GM23248 (cell line): ENCODE data around the gene KMT2A. TPM values are rescaled to one million over a fixed set of nuclear protein-coding genes. Genes with fewer than 3 reads are reported as not detected.

Experiments
- DNase-seq: peaks from one replicate; pipeline ENCODE4 v3.0.0-alpha.2; 2015
- H2AFZ ChIP-seq: fragments of 200-600 bp; sonication (generic); 2 replicates; pipeline ENCODE4 v1.6.1; 2016; ENCODE audit warnings: antibody characterized with exemption
- H3F3A ChIP-seq: fragments of 200-600 bp; sonication (generic); 2 replicates; pipeline ENCODE4 v1.6.1; 2016; ENCODE audit warnings: mild to moderate bottlenecking, antibody characterized with exemption, mixed run types; ENCODE audit not compliant: insufficient read depth
- H3K27ac ChIP-seq: fragments of 200-600 bp; sonication (generic); 2 replicates; pipeline ENCODE4 v1.5.1; 2016; ENCODE audit warnings: mild to moderate bottlenecking
- H3K27me3 ChIP-seq: fragments of 200-600 bp; sonication (generic); replicated peaks from 2 replicates; pipeline ENCODE4 v1.6.1; 2016; ENCODE audit warnings: mild to moderate bottlenecking; ENCODE audit not compliant: insufficient read depth
- H3K36me3 ChIP-seq: fragments of 200-600 bp; sonication (generic); 2 replicates; pipeline ENCODE4 v1.6.1; 2016; ENCODE audit warnings: low read depth, mild to moderate bottlenecking
- H3K4me1 ChIP-seq: fragments of 200-600 bp; sonication (generic); 2 replicates; pipeline ENCODE4 v1.6.1; 2016; ENCODE audit warnings: mild to moderate bottlenecking; ENCODE audit not compliant: insufficient read depth
- H3K4me2 ChIP-seq: fragments of 200-600 bp; sonication (generic); one replicate; pipeline ENCODE4 v1.6.1; 2016; ENCODE audit warnings: mild to moderate bottlenecking; ENCODE audit not compliant: unreplicated experiment
- H3K4me3 ChIP-seq: fragments of 200-600 bp; sonication (generic); 2 replicates; pipeline ENCODE4 v1.5.1; 2016; ENCODE audit warnings: mild to moderate bottlenecking
- H3K79me2 ChIP-seq: fragments of 200-600 bp; sonication (generic); 2 replicates; pipeline ENCODE4 v1.6.1; 2016; ENCODE audit warnings: mild to moderate bottlenecking; ENCODE audit not compliant: insufficient read depth
- H3K9ac ChIP-seq: fragments of 200-600 bp; sonication (generic); 2 replicates; pipeline ENCODE4 v1.6.1; 2016; ENCODE audit warnings: mild to moderate bottlenecking
- H3K9me2 ChIP-seq: fragments of 200-600 bp; sonication (generic); 2 replicates; pipeline ENCODE4 v1.6.1; 2016; ENCODE audit warnings: mixed run types, mild to moderate bottlenecking, moderate library complexity; ENCODE audit not compliant: insufficient read depth
- H3K9me3 ChIP-seq: fragments of 200-600 bp; sonication (generic); one replicate; pipeline ENCODE4 v1.6.1; 2017; ENCODE audit warnings: low read depth
- H4K20me1 ChIP-seq: fragments of 200-600 bp; sonication (generic); 2 replicates; pipeline ENCODE4 v1.6.0; 2016; ENCODE audit not compliant: insufficient read depth
- EZH2 ChIP-seq: fragments of 200-600 bp; sonication (generic); IDR thresholded peaks from 2 replicates; pipeline ENCODE4 v1.6.1; 2018; ENCODE audit warnings: antibody characterized with exemption, mild to moderate bottlenecking; ENCODE audit not compliant: insufficient read depth, poor library complexity, severe bottlenecking
- EZH2phosphoT487 ChIP-seq: fragments of 200-600 bp; sonication (generic); IDR thresholded peaks from 2 replicates; pipeline ENCODE4 v1.6.1; 2018; ENCODE audit warnings: antibody characterized with exemption, moderate library complexity, mild to moderate bottlenecking, low read depth; ENCODE audit not compliant: insufficient read depth
- WGBS, 2 experiments: methylation state at CpG; one replicate each; pipeline ENCODE4 v1.1.6; 2015 to 2017; ENCODE audit warnings: low lambda C conversion rate in 2 of 2, low coverage in 1 of 2; ENCODE audit errors: missing lambda C conversion rate in 2 of 2; 5-methylcytosine and 5-hydroxymethylcytosine counted together
- in situ Hi-C: fragments of 300-500 bp; cut with MboI; formaldehyde crosslinking; loops from 2 replicates; pipeline ENCODE4 v1.15.0; 2020
- polyA plus RNA-seq: library from polyadenylated mRNA; unstranded; fragments of >200 nt; fragmentation: Nextera tagmentation; extraction: Ambion mirVana; gene quantifications from 2 replicates; pipeline ENCODE4 v1.2.1, GENCODE V29; 2016
- total RNA-seq: library from RNA; depleted of rRNA; stranded (reverse); fragments of >200 nt; shearing (Covaris generic); gene quantifications from 2 replicates; pipeline ENCODE4 v1.2.3, GENCODE V29; 2014

The KMT2A gene
- total and polyA plus RNA-seq, 2 experiments from 2014 or later: 7.6 to 19.1 TPM

- Histone ChIP-seq H2AFZ (no peak overlapping the region), H3K79me2 (no peaks in the 10 kb centered on the region), H3K4me2 (no peak overlapping the region), H3K4me3 (no peak overlapping the region), H3K9ac (no peak overlapping the region), H3K9me3 (no peaks in the 10 kb centered on the region), H3K4me1 (no peaks in the 10 kb centered on the region), H3F3A (peaks cover 13% of the 10 kb centered on the region; the same call in 1 of the 2 replicates), H3K36me3 (peaks cover 39% of the 10 kb centered on the region), H3K27ac (no peak overlapping the region), H3K27me3 (no peaks in the 10 kb centered on the region), H4K20me1 (no peaks in the 10 kb centered on the region), H3K9me2 (no peaks in the 10 kb centered on the region)
- peak; percentile 58 for DNase-seq
- in situ Hi-C loops: no loop called here
- 43 to 45% methylated on average over 6 of the region's 6 CpGs for WGBS, 2 experiments
- no peak for TF ChIP-seq EZH2
Observed at GRCh38 chr11:118522571-118523072, 86.3 kb downstream of the KMT2A start.

GRCh38 chr11:118524356-118524755 lies 88.1 kb downstream of the KMT2A start:
- H4K20me1 ChIP-seq: no peaks in the 10 kb centered on the region
- no peak overlapping the region for H3K4me2 ChIP-seq
- no peak overlapping the region for H2AFZ ChIP-seq
- TF ChIP-seq EZH2phosphoT487: no peak
- no peak for TF ChIP-seq EZH2
- no peak overlapping the region for H3K9ac ChIP-seq
- no peak overlapping the region for H3K27ac ChIP-seq
- peaks cover 29% of the 10 kb centered on the region for H3K36me3 ChIP-seq
- H3K9me2 ChIP-seq: no peaks in the 10 kb centered on the region
- H3K79me2 ChIP-seq: no peaks in the 10 kb centered on the region
- no peaks in the 10 kb centered on the region for H3K27me3 ChIP-seq
- peaks cover 13% of the 10 kb centered on the region; the same call in 1 of the 2 replicates for H3F3A ChIP-seq
- no peaks in the 10 kb centered on the region for H3K9me3 ChIP-seq
- DNase-seq: no peak
- in situ Hi-C loops: no loop called here
- H3K4me1 ChIP-seq: no peaks in the 10 kb centered on the region
- H3K4me3 ChIP-seq: no peak overlapping the region

- Histone ChIP-seq H3K79me2 (no peaks in the 10 kb centered on the region), H3K4me1 (no peaks in the 10 kb centered on the region)
- 90 to 92% methylated on average over 6 of the region's 6 CpGs for WGBS, 2 experiments
Observed at GRCh38 chr11:118524757-118525470, 88.6 kb downstream of the KMT2A start.

GRCh38 chr11:118526688-118527087 lies 90.4 kb downstream of the KMT2A start:
- Histone ChIP-seq H2AFZ (no peak overlapping the region), H3K4me2 (no peak overlapping the region), H3K9ac (no peak overlapping the region), H4K20me1 (no peaks in the 10 kb centered on the region), H3K4me1 (no peaks in the 10 kb centered on the region), H3K79me2 (no peaks in the 10 kb centered on the region), H3K27me3 (no peaks in the 10 kb centered on the region), H3K9me3 (no peaks in the 10 kb centered on the region), H3K4me3 (no peak overlapping the region), H3K36me3 (peaks cover 9% of the 10 kb centered on the region; the same call in 1 of the 2 replicates), H3K27ac (no peak overlapping the region), H3K9me2 (no peaks in the 10 kb centered on the region), H3F3A (0 out of 2 replicates have a peak, but pooled peaks cover 4% of the 10 kb centered on the region)
- 99 to 100% methylated on average over 2 of the region's 2 CpGs for WGBS, 2 experiments
- no peak for DNase-seq
- in situ Hi-C loops: no loop called here
- no peak for TF ChIP-seq EZH2
- TF ChIP-seq EZH2phosphoT487: no peak

More at GRCh38 chr11:118524757-118525470, 88.6 kb downstream of the KMT2A start:
- Histone ChIP-seq H3K9ac (no peak overlapping the region), H3K4me2 (no peak overlapping the region), H4K20me1 (no peaks in the 10 kb centered on the region), H3K4me3 (no peak overlapping the region), H3K9me3 (no peaks in the 10 kb centered on the region), H2AFZ (no peak overlapping the region), H3K27me3 (no peaks in the 10 kb centered on the region), H3F3A (peaks cover 13% of the 10 kb centered on the region; the same call in 1 of the 2 replicates), H3K36me3 (peaks cover 24% of the 10 kb centered on the region), H3K27ac (no peak overlapping the region), H3K9me2 (no peaks in the 10 kb centered on the region)
- TF ChIP-seq EZH2phosphoT487: no peak
- TF ChIP-seq EZH2: no peak
- in situ Hi-C loops: no loop called here
- no peak for DNase-seq
